PFSK-1 (cell line): ENCODE data around the gene SEC24C.

Experiments used
- FOXP2 ChIP-seq: optimal IDR thresholded peaks from 2 replicates; pipeline ENCODE3; 2011; ENCODE audit warnings: borderline replicate concordance, control low read depth, inconsistent platforms; ENCODE audit not compliant: insufficient read depth; ENCODE audit errors: extremely low read length, extremely low read depth
- POLR2AphosphoS5 ChIP-seq: IDR thresholded peaks from 2 replicates; pipeline ENCODE4 v1.6.1; 2012; ENCODE audit warnings: low read depth, mild to moderate bottlenecking, control low read depth, low read length, moderate library complexity
- SIN3A ChIP-seq: IDR thresholded peaks from 2 replicates; pipeline ENCODE4 v1.6.1; 2012; ENCODE audit warnings: mild to moderate bottlenecking, low read length, moderate library complexity, borderline replicate concordance; ENCODE audit not compliant: insufficient read depth
- TAF1 ChIP-seq: IDR thresholded peaks from 2 replicates; pipeline ENCODE4 v1.6.1; 2012; ENCODE audit warnings: low read length, control low read depth, borderline replicate concordance; ENCODE audit not compliant: insufficient read depth
- TF ChIP-seq, protein P1 (sequence below), 2 experiments: IDR thresholded peaks; 2 replicates each; pipeline versions ENCODE4 v1.6.1 to v1.8.0; 2011 to 2012; ENCODE audit warnings: low read depth in 2 of 2, low read length in 2 of 2, control low read depth in 1 of 2, inconsistent platforms in 1 of 2, mild to moderate bottlenecking in 1 of 2, moderate library complexity in 1 of 2; ENCODE audit not compliant: insufficient read depth in 1 of 2

SEC24C gene

DNA sequence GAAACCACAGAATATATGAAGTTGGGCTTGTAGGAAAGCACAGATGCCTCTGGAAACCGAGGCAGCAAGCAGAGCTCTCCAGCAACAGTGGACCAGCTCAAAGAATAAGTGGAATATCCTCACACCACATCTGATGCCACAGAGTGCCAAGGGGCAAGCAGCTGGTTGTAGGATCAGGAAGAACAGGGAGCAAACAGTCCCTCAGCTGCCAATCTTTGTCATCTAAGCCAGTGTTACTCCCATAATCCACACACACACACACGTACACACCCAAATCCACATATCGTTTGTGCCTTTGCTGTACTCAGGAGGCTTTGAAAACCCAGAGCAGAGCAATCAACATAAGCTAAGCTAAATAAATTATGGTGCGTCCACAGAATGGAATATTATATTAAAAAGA, 20.7 kb upstream of the SEC24C start:
- TF ChIP-seq POLR2AphosphoS5: no peak
- no peak for TF ChIP-seq TAF1
- no peak for TF ChIP-seq SIN3A

DNA sequence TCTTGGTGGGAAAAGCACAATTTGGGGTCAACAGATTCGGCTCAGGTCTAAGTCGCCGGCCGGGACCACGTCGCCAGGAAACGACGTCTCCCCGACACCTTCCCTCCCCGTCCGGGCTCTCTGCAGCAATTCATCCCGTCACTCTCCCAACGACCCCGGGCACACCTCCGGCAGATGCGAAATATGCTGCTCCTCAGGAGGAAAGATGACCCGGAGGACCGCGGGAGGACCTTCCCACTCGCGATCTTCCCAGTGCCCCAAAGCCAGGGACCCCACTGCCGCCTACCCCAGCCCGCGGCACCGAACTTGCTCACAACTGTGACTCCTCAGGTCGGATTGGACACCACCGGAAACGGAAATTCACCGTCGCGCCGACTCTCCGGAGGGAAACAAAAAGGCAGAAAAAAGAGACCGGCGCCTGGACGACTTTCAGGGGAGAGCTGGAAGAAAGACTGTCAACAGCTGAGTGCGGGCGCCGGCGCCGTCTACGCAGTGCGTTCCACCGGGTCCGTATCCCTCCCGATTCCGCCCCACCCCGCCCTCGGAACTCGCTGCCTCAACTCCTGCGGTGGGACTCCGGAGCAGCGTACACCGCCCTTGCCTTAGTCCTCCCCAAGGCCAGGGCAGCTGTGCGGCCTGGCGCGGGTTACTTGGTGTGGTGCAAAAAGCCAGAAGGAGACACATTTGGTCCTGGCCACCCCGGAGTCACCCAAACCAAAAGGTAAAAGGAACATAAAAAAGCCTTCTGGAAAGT, 13.8 kb upstream of the SEC24C start:
- no peak for TF ChIP-seq FOXP2
- peak; percentile 95 for TF ChIP-seq POLR2AphosphoS5
- TF ChIP-seq SIN3A: peak; percentile 28; the same call in 1 of the 2 replicates
- TF ChIP-seq, protein P1, sequence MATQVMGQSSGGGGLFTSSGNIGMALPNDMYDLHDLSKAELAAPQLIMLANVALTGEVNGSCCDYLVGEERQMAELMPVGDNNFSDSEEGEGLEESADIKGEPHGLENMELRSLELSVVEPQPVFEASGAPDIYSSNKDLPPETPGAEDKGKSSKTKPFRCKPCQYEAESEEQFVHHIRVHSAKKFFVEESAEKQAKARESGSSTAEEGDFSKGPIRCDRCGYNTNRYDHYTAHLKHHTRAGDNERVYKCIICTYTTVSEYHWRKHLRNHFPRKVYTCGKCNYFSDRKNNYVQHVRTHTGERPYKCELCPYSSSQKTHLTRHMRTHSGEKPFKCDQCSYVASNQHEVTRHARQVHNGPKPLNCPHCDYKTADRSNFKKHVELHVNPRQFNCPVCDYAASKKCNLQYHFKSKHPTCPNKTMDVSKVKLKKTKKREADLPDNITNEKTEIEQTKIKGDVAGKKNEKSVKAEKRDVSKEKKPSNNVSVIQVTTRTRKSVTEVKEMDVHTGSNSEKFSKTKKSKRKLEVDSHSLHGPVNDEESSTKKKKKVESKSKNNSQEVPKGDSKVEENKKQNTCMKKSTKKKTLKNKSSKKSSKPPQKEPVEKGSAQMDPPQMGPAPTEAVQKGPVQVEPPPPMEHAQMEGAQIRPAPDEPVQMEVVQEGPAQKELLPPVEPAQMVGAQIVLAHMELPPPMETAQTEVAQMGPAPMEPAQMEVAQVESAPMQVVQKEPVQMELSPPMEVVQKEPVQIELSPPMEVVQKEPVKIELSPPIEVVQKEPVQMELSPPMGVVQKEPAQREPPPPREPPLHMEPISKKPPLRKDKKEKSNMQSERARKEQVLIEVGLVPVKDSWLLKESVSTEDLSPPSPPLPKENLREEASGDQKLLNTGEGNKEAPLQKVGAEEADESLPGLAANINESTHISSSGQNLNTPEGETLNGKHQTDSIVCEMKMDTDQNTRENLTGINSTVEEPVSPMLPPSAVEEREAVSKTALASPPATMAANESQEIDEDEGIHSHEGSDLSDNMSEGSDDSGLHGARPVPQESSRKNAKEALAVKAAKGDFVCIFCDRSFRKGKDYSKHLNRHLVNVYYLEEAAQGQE (IDR thresholded peaks at IDR 0.05; ENCODE audit: insufficient read depth in 1 of 2, low read depth in 2 of 2, low read length in 2 of 2): 0 out of 4 replicates have a peak, but pooled peaks of 1 of the 2 experiments have one; percentile 50
- peak; percentile 95 for TF ChIP-seq TAF1

DNA sequence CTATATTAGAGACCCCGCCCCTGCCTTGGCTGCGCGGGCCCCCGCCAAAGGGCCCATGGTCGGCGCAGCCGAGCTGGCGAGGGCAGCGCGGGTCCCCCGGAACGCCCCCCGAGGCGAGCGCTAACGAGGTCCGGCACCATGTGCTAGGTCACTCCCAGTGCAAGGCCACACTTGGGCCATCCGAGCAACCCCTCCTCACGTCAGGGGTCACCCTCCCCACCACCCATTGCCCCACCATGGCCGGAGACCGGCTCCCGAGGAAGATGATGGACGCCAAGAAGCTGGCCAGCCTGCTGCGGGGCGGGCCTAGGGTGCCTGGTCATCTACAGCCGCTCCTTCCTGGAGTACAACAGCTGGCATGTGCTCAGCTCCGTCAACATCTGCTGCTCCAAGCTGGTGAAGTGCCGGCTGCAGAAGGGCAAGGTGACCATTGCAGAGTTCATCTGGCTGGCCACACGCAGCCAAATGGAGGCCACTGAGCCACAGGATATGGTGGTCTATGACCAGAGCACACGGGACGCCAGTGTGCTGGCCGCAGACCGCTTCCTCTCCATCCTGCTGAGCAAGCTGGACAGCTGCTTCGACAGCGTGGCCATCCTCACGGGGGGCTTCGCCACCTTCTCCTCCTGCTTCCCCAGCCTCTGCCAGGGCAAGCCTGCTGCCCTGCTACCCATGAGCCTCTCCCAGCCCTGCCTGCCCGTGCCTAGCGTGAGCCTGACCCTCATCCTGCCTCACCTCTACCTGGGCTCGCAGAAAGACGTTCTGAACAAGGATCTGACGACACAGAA, 12.4 kb upstream of the SEC24C start:
- TF ChIP-seq POLR2AphosphoS5 (no peak), FOXP2 (no peak), SIN3A (no peak), TAF1 (no peak)
- TF ChIP-seq, protein P1 (IDR thresholded peaks at IDR 0.05; ENCODE audit: insufficient read depth in 1 of 2, low read depth in 2 of 2, low read length in 2 of 2): no peak

DNA sequence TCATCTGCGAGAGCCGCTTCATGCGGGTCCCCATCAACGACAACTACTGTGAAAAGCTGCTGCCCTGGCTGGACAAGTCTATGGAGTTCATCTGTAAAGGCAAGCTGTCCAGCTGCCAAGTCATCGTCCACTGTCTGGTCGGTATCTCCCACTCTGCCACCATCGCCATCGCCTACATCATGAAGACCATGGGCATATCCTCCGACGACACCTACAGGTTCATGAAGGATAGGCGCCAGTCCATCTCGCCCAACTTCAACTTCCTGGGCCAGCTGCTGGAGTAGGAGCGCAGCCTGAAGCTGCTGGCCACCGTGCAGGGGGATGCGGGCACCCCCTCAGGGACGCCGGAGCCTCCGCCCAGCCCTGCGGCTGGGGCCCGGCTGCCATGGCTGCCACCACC, 11.7 kb upstream of the SEC24C start:
- TF ChIP-seq TAF1: no peak
- TF ChIP-seq, protein P1 (IDR thresholded peaks at IDR 0.05; ENCODE audit: insufficient read depth in 1 of 2, low read depth in 2 of 2, low read length in 2 of 2): no peak
- no peak for TF ChIP-seq POLR2AphosphoS5
- no peak for TF ChIP-seq FOXP2

DNA sequence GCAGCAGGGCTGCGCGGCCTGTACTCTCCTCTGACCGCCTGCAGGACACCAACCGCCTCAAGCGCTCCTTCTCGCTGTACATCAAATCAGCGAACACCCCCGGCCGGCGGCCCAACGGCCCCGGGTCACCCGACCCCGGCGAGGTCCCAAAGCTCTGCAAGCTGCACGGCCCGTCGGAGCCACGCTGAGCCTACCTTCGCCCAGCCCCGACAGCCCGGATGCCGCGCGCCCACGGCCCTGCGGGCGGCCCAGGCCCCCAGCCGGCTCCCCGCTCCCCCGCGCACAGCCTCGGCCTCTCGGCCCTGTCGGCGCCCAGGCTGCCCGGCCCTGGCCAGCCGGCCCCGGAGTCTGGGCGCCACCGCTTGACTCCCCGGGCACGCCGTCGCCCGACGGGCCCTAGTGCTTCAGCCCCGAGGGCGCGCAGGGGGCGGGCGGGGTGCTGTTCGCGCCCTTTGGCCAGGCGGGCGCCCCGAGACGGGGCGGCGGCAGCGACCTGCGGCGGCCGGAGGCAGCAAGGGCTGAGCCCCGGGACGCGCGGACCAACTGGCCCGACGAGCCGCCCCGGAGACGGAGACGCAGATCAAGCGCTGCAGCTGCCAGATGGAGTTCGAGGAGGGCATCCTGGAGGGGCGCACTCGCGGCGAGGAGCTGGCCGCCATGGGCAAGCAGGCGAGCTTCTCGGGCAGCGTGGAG, 11.1 kb upstream of the SEC24C start:
- TF ChIP-seq, protein P1 (IDR thresholded peaks at IDR 0.05; ENCODE audit: insufficient read depth in 1 of 2, low read depth in 2 of 2, low read length in 2 of 2): no peak
- TF ChIP-seq FOXP2 (no peak), TAF1 (no peak), POLR2AphosphoS5 (no peak), SIN3A (no peak)
